Endothelial cell of umbilical vein (primary cell): Measurements from ENCODE around the gene OTUD5. TPM values are rescaled to one million over a fixed set of nuclear protein-coding genes. Genes with fewer than 3 reads are reported as not detected.

ENCODE experiments used
- BruUV-seq: library from RNA; stranded (reverse); fragments of 400-500 nt; replicated peaks from 2 replicates; lab custom pipeline; 2021; lab: Mats Ljungman, UMichigan
- CTCF ChIA-PET: fragments of 300-600, 350-600 bp; sonication (Branson Sonifier 250); formaldehyde crosslinking; loops from one replicate; lab custom pipeline; 2021; ENCODE audit warnings: antibody characterized with exemption, inconsistent platforms; lab: Charles Lee
- POLR2A ChIA-PET: fragments of 300-600, 350-600 bp; sonication (Branson Sonifier 250); formaldehyde crosslinking; loops from one replicate; lab custom pipeline; 2021; ENCODE audit warnings: antibody characterized with exemption, inconsistent platforms; lab: Charles Lee
- DNase-seq: peaks from one replicate; pipeline ENCODE4 v3.0.0-alpha.2; 2011; ENCODE audit warnings: low read depth, low spot score
- FAIRE-seq: peaks from 2 replicates; lab custom pipeline; 2011; peaks lifted over from hg19 to GRCh38; lab: Jason Lieb, UNC
- H2AFZ ChIP-seq: 2 replicates; pipeline ENCODE4 v1.6.0; 2012; ENCODE audit warnings: low read depth, low read length, control low read depth, inconsistent platforms
- H3K27ac ChIP-seq: 2 replicates; pipeline ENCODE4 v1.5.1; 2011; ENCODE audit warnings: low read depth, mild to moderate bottlenecking, control low read depth, low read length, moderate library complexity; ENCODE audit not compliant: insufficient read depth
- H3K27me3 ChIP-seq, 2 experiments: 2 replicates each; pipeline versions ENCODE4 v1.6.0 to v1.6.1; 2011; ENCODE audit warnings: low read length in 2 of 2, mixed read lengths in 1 of 2; ENCODE audit not compliant: control insufficient read depth in 2 of 2, insufficient read depth in 2 of 2
- H3K36me3 ChIP-seq, 2 experiments: 2 replicates in 1 of 2; 3 replicates in 1 of 2; pipeline ENCODE4 v1.5.1; 2011; ENCODE audit warnings: low read length in 2 of 2, mild to moderate bottlenecking in 1 of 2, moderate library complexity in 1 of 2; ENCODE audit not compliant: control insufficient read depth in 2 of 2, insufficient read depth in 2 of 2; ENCODE audit errors: extremely low read depth in 1 of 2
- H3K4me1 ChIP-seq: 3 replicates; pipeline ENCODE4 v1.5.1; 2011; ENCODE audit warnings: mild to moderate bottlenecking, low read length; ENCODE audit not compliant: control insufficient read depth, insufficient read depth; ENCODE audit errors: extremely low read depth
- H3K4me2 ChIP-seq: 2 replicates; pipeline ENCODE4 v1.6.1; 2011; ENCODE audit warnings: low read length, control low read depth, mixed read lengths; ENCODE audit not compliant: insufficient read depth
- H3K4me3 ChIP-seq, 3 experiments: fragments of 200-600 bp in 1 of 3; sonication (generic), shearing (Covaris generic) in 1 of 3; replicated peaks in 1 of 3; 2 replicates each; pipeline ENCODE4 v1.5.1; 2011 to 2016; ENCODE audit warnings: control low read depth in 3 of 3, low read length in 3 of 3, mild to moderate bottlenecking in 2 of 3, inconsistent platforms in 1 of 3, low read depth in 1 of 3, moderate library complexity in 1 of 3; ENCODE audit not compliant: insufficient read depth in 1 of 3
- H3K79me2 ChIP-seq: 2 replicates; pipeline ENCODE4 v1.6.0; 2012; ENCODE audit warnings: low read length, inconsistent platforms; ENCODE audit not compliant: control insufficient read depth, insufficient read depth
- H3K9ac ChIP-seq: replicated peaks from 2 replicates; pipeline ENCODE3; 2011; ENCODE audit warnings: low read length, control low read depth; ENCODE audit not compliant: insufficient read depth; ENCODE audit errors: extremely low read depth
- H3K9me1 ChIP-seq: replicated peaks from 3 replicates; pipeline ENCODE4 v1.6.0; 2011; ENCODE audit warnings: mild to moderate bottlenecking, low read length; ENCODE audit not compliant: control insufficient read depth, insufficient read depth; ENCODE audit errors: extremely low read depth
- H3K9me3 ChIP-seq: replicated peaks from 2 replicates; pipeline ENCODE4 v1.5.1; 2012; ENCODE audit warnings: low read length, inconsistent platforms; ENCODE audit not compliant: control insufficient read depth, insufficient read depth
- H4K20me1 ChIP-seq: replicated peaks from 2 replicates; pipeline ENCODE3; 2011; ENCODE audit warnings: mild to moderate bottlenecking, low read length; ENCODE audit not compliant: control insufficient read depth, insufficient read depth; ENCODE audit errors: extremely low read depth
- CTCF ChIP-seq, 2 donors: IDR thresholded peaks; 1 replicate in 1 of 2; 2 replicates in 1 of 2; pipeline ENCODE4 v1.5.1; 2011; ENCODE audit warnings: low read length in 2 of 2, mild to moderate bottlenecking in 2 of 2, moderate library complexity in 2 of 2, control low read depth in 1 of 2, inconsistent platforms in 1 of 2, low read depth in 1 of 2; ENCODE audit not compliant: insufficient read depth in 1 of 2; ENCODE audit errors: extremely low read depth in 1 of 2
- EZH2 ChIP-seq: IDR thresholded peaks from 2 replicates; pipeline ENCODE4 v1.6.1; 2012; ENCODE audit warnings: borderline replicate concordance, low read depth, mild to moderate bottlenecking, moderate library complexity, low read length, inconsistent platforms; ENCODE audit not compliant: severe bottlenecking
- FOS ChIP-seq: IDR thresholded peaks from 2 replicates; pipeline ENCODE4 v1.6.1; 2011; ENCODE audit warnings: mild to moderate bottlenecking, low read length, moderate library complexity, borderline replicate concordance; ENCODE audit not compliant: insufficient read depth
- GATA2 ChIP-seq: IDR thresholded peaks from 2 replicates; pipeline ENCODE4 v1.7.0; 2011; ENCODE audit warnings: low read depth, mild to moderate bottlenecking, moderate library complexity, mixed read lengths, low read length; ENCODE audit not compliant: insufficient read length, insufficient read depth
- JUN ChIP-seq: IDR thresholded peaks from 2 replicates; pipeline ENCODE4 v1.6.1; 2011; ENCODE audit warnings: borderline replicate concordance, low read depth; ENCODE audit not compliant: insufficient read length, insufficient read depth
- MAX ChIP-seq: IDR thresholded peaks from 2 replicates; pipeline ENCODE4 v1.6.1; 2011; ENCODE audit not compliant: insufficient read depth, insufficient read length
- MYC ChIP-seq: IDR thresholded peaks from one replicate; pipeline ENCODE4 v1.6.1; 2011; ENCODE audit warnings: mild to moderate bottlenecking, low read depth, low read length
- POLR2A ChIP-seq: IDR thresholded peaks from 2 replicates; pipeline ENCODE4 v1.6.1; 2012; ENCODE audit warnings: low read depth, mild to moderate bottlenecking, control low read depth, low read length
- POLR2AphosphoS5 ChIP-seq: IDR thresholded peaks from 2 replicates; pipeline ENCODE4 v1.6.1; 2012; ENCODE audit warnings: low read depth, mild to moderate bottlenecking, control low read depth, low read length, moderate library complexity; ENCODE audit not compliant: insufficient read depth
- dilution Hi-C: fragments of 300-500 bp; cut with MboI; formaldehyde crosslinking; loops from one replicate; pipeline ENCODE4 v1.15.0; 2019; ENCODE audit warnings: low sequenced_read_pairs; ENCODE audit not compliant: extremely low pct_ligation_motif_present
- intact Hi-C: fragments of 100-400 bp; cut with micrococcal nuclease; formaldehyde crosslinking; loops from one replicate; pipeline ENCODE4 v1.10.0; 2022
- polyA plus RNA-seq, 4 experiments: library from polyadenylated mRNA; depleted of rRNA in 3 of 4; stranded (reverse) in 3 of 4; unstranded in 1 of 4; fragments of >200 nt; gene quantifications; 2 replicates each; pipeline versions ENCODE4 v1.2.1 to v1.2.3, GENCODE V29; 2011 to 2012; ENCODE audit warnings: missing spikeins in 1 of 4
- total RNA-seq: library from RNA; stranded (reverse); gene quantifications from 2 replicates; pipeline ENCODE4 v1.2.3, GENCODE V29; 2021

Gene OTUD5
- total and polyA plus RNA-seq, 2 donors (not counting 3 experiments of a cell fraction or from before 2014, with no cell fraction given): 44.3 to 44.6 TPM

- BruUV-seq: no TSS peak
- Histone ChIP-seq H3K36me3 (peaks cover 0 to 16% of the 10 kb centered on the region in 2 experiments), H4K20me1 (no peaks in the 10 kb centered on the region), H3K4me3 (no peak overlapping the region), H3K4me1 (no peaks in the 10 kb centered on the region), H3K79me2 (peaks cover 45% of the 10 kb centered on the region), H3K27ac (no peak overlapping the region), H3K9me1 (no peaks in the 10 kb centered on the region), H3K4me2 (no peak overlapping the region), H3K9me3 (no peaks in the 10 kb centered on the region), H3K27me3 (no peaks in the 10 kb centered on the region), H3K9ac (no peak overlapping the region), H2AFZ (no peak overlapping the region)
- TF ChIP-seq POLR2AphosphoS5 (no peak), CTCF (IDR thresholded peaks at IDR 0.05; ENCODE audit: extremely low read depth in 1 of 2, insufficient read depth in 1 of 2, low read depth in 1 of 2, low read length in 2 of 2) (no peak), GATA2 (no peak), EZH2 (no peak), JUN (no peak), FOS (no peak), MYC (no peak), POLR2A (no peak), MAX (no peak)
- POLR2A ChIA-PET: no interaction called here
- intact Hi-C loops (no loop called here), dilution Hi-C loops (no loop called here)
- FAIRE-seq (no peak), DNase-seq (no peak)
- CTCF ChIA-PET: no interaction called here
Measured at GRCh38 chrX:48942895-48943294, 14.5 kb downstream of the OTUD5 start.
